Glutamatergic neuron (in vitro differentiated cells): ENCODE measurements around the gene NCK2. TPM values are rescaled to one million over a fixed set of nuclear protein-coding genes. Genes with fewer than 3 reads are reported as not detected.

Experiments
- DNase-seq: peaks from one replicate; pipeline ENCODE4 v3.0.0; 2022
- H3K27ac Mint-ChIP-seq: one replicate; pipeline ENCODE4 v1.8.0; 2020; ENCODE audit warnings: mild to moderate bottlenecking, mixed read lengths, inconsistent platforms; ENCODE audit not compliant: unreplicated experiment
- H3K27me3 Mint-ChIP-seq: one replicate; pipeline ENCODE4 v1.8.0; 2020; ENCODE audit warnings: mild to moderate bottlenecking, moderate library complexity, mixed read lengths, inconsistent platforms; ENCODE audit not compliant: unreplicated experiment
- H3K36me3 Mint-ChIP-seq: one replicate; pipeline ENCODE4 v1.8.0; 2020; ENCODE audit warnings: mild to moderate bottlenecking, mixed read lengths, inconsistent platforms; ENCODE audit not compliant: unreplicated experiment
- H3K4me1 Mint-ChIP-seq: one replicate; pipeline ENCODE4 v1.8.0; 2020; ENCODE audit warnings: mild to moderate bottlenecking, low read depth, mixed read lengths, inconsistent platforms; ENCODE audit not compliant: unreplicated experiment
- H3K4me3 Mint-ChIP-seq: one replicate; pipeline ENCODE4 v1.8.0; 2020; ENCODE audit warnings: mild to moderate bottlenecking, mixed read lengths, inconsistent platforms; ENCODE audit not compliant: unreplicated experiment
- H3K9me3 Mint-ChIP-seq: one replicate; pipeline ENCODE4 v1.8.0; 2020; ENCODE audit warnings: mild to moderate bottlenecking, moderate library complexity, mixed read lengths, inconsistent platforms; ENCODE audit not compliant: unreplicated experiment
- total RNA-seq: library from RNA; stranded (reverse); fragmentation: NEBNext Ultra II Directional; extraction: Animal tissue kit (Norgen Biotek cat#: 25700); gene quantifications from one replicate; pipeline ENCODE4 v1.2.1, GENCODE V29; 2021; ENCODE audit not compliant: unreplicated experiment
- TF ChIP-seq, protein P1 (sequence below): fragments of 200-600 bp; sonication (generic); IDR thresholded peaks from one replicate; pipeline ENCODE4 v1.5.0; 2021; ENCODE audit not compliant: partially characterized antibody, unreplicated experiment

Gene NCK2
- total RNA-seq, 1 donor from 2014 or later = 82.4 TPM

DNA sequence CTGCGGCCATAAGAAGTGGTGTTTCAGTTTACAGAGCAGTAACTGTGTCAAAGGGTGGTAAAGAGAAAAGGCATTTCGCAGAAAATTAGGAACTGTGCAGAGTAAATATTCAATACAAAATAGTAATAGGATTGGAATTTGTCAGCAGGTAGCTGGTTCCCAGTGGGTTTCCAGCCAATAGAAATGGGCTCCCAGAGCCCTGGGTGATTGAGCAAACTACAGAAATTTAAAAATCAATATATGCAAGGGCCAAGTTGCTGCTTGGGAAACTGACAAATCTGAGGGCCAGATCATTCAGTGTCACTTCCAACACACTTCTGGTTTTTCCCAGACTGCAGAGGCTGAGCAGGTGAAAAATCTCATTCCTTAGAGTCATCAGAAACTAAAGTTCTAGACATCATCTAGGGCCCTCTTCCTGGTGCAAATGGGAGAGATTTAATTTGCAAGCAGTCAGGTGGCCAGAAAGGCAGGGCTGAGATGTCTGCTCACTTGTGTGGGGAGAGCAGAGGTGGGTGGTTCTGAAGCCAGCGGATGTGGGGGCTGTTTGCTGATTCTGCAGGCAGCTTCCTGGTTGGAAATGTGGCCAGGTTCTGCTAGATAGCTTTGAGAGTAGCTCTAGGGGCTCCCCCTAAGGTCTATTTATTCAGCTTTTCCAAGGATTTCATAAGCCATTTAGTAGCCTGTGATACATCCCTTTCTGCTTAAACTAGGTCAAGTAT, 182.4 kb downstream of the NCK2 start:
- Mint-ChIP-seq H3K4me3 (no peak overlapping the region), H3K27ac (no peak overlapping the region), H3K4me1 (peaks cover 16% of the 10 kb centered on the region), H3K36me3 (peaks cover 3% of the 10 kb centered on the region), H3K27me3 (no peaks in the 10 kb centered on the region), H3K9me3 (peaks cover 2% of the 10 kb centered on the region)
- DNase-seq = no peak
- TF ChIP-seq, protein P1, sequence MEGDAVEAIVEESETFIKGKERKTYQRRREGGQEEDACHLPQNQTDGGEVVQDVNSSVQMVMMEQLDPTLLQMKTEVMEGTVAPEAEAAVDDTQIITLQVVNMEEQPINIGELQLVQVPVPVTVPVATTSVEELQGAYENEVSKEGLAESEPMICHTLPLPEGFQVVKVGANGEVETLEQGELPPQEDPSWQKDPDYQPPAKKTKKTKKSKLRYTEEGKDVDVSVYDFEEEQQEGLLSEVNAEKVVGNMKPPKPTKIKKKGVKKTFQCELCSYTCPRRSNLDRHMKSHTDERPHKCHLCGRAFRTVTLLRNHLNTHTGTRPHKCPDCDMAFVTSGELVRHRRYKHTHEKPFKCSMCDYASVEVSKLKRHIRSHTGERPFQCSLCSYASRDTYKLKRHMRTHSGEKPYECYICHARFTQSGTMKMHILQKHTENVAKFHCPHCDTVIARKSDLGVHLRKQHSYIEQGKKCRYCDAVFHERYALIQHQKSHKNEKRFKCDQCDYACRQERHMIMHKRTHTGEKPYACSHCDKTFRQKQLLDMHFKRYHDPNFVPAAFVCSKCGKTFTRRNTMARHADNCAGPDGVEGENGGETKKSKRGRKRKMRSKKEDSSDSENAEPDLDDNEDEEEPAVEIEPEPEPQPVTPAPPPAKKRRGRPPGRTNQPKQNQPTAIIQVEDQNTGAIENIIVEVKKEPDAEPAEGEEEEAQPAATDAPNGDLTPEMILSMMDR = no peak

DNA sequence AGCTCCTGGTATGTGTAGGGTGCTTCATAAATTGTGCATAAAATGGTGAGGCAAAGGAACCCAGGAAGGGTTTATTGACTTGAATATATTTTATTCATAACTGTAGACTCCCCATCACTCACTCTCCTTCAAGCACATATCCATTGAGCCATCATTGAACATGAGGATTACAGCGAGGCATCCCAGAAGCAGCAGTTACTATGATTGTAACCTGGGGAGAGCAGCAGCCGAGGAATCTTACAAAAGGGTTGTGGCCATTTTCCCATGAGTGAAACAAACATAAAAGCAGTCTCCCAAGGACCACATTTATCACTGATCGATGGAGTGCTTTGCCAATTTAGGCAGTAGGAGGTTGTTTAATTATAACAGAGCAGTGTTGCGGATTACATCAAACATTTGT, 183.4 kb downstream of the NCK2 start:
- no peak for DNase-seq
- H3K27me3 Mint-ChIP-seq = no peaks in the 10 kb centered on the region
- peaks cover 16% of the 10 kb centered on the region for H3K4me1 Mint-ChIP-seq
- TF ChIP-seq, protein P1 = no peak
- H3K27ac Mint-ChIP-seq = no peak overlapping the region
- peaks cover 2% of the 10 kb centered on the region for H3K9me3 Mint-ChIP-seq
- no peaks in the 10 kb centered on the region for H3K36me3 Mint-ChIP-seq
- no peak overlapping the region for H3K4me3 Mint-ChIP-seq

DNA sequence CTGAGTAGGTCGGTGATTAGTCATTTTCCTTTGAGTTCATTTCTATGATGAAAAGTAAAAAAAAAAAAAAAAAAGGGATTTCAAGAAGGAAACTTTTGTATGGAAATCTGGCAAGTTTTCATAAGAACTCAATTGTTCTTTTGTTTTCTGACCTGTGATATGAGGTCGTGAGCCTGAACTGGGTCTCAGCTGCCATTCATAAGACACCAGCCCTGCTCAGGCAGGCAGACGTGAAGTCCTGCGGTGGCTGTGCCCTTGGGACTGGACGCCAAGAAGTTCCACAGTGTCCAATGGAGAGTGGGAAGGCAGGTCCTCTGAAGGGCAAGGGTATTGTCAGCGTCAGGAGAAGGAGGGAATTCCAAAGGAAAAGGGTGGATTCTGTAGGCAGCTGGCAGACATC, 183.9 kb downstream of the NCK2 start:
- Mint-ChIP-seq H3K36me3 (no peaks in the 10 kb centered on the region), H3K4me1 (peaks cover 16% of the 10 kb centered on the region), H3K27ac (no peak overlapping the region), H3K27me3 (no peaks in the 10 kb centered on the region), H3K9me3 (peaks cover 2% of the 10 kb centered on the region), H3K4me3 (no peak overlapping the region)
- TF ChIP-seq, protein P1 = no peak
- no peak for DNase-seq

DNA sequence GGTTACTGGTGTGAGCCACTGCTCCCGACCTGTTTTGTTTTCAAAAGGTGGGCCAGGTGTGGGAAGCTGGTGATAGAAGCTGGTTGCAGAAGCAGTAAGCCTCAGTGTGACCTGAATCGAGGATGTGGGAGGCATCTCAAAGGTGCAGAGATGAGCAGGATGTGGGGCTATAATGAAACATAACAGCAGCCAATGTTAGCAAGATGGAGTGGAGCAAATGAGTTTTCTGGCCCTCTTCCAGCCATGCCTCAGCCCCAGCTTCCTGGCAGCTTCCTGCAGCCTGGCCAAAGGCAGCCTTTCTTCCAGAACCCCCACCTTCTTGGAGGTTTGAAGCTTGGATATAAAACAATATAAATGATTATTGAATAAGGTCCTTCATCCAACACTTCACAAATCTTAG, 184.8 kb downstream of the NCK2 start:
- H3K9me3 Mint-ChIP-seq = peaks cover 2% of the 10 kb centered on the region
- H3K27ac Mint-ChIP-seq = no peak overlapping the region
- H3K36me3 Mint-ChIP-seq = no peaks in the 10 kb centered on the region
- no peak for DNase-seq
- H3K4me3 Mint-ChIP-seq = no peak overlapping the region
- TF ChIP-seq, protein P1 = no peak
- H3K27me3 Mint-ChIP-seq = no peaks in the 10 kb centered on the region
- H3K4me1 Mint-ChIP-seq = peaks cover 10% of the 10 kb centered on the region

DNA sequence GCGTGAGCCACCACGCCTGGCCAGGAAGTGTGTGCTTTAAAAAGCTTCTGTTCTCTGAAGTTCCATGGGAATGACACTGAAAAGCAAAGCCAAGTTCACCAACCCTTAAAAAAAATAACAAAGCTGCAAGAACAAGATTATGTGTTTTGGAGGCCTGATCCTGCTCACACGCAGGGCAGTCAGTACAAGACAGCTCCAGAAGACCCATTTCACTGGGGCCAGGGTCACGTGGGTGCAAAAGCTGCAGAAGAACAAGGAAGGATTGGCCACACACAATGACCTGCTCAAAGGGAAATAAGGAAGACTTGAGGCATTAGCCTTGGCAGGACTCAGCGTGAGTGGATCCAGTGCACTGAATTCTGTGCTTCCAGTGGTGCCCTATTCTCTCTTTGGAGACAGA, 187.9 kb downstream of the NCK2 start:
- TF ChIP-seq, protein P1 = no peak
- H3K27ac Mint-ChIP-seq = no peak overlapping the region
- no peaks in the 10 kb centered on the region for H3K36me3 Mint-ChIP-seq
- H3K4me3 Mint-ChIP-seq = no peak overlapping the region
- H3K9me3 Mint-ChIP-seq = peaks cover 2% of the 10 kb centered on the region
- H3K27me3 Mint-ChIP-seq = no peaks in the 10 kb centered on the region
- DNase-seq = no peak
- H3K4me1 Mint-ChIP-seq = no peaks in the 10 kb centered on the region
